Endodermal cell (in vitro differentiated cells): ENCODE measurements around the gene ATXN1. TPM values are rescaled to one million over a fixed set of nuclear protein-coding genes. Genes with fewer than 3 reads are reported as not detected.
A peak's percentile ranks its signal among the peaks of the same experiment; 100 is the strongest.

Experiments used
- DNase-seq: peaks from one replicate; pipeline ENCODE4 v3.0.0-alpha.2; 2017
- H3K27ac ChIP-seq: 2 replicates; pipeline ENCODE4 v1.5.1; 2013; ENCODE audit warnings: mild to moderate bottlenecking, low read depth, low read length, moderate library complexity
- H3K27me3 ChIP-seq: 2 replicates; pipeline ENCODE4 v1.6.1; 2013; ENCODE audit warnings: mild to moderate bottlenecking, low read length, moderate library complexity; ENCODE audit not compliant: insufficient read depth, control insufficient read depth, poor library complexity, severe bottlenecking
- H3K36me3 ChIP-seq: 2 replicates; pipeline ENCODE4 v1.7.0; 2013; ENCODE audit warnings: mild to moderate bottlenecking, low read length, moderate library complexity; ENCODE audit not compliant: control insufficient read depth, insufficient read depth
- H3K4me1 ChIP-seq: one replicate; pipeline ENCODE4 v1.7.0; 2013; ENCODE audit warnings: low read length; ENCODE audit not compliant: control insufficient read depth, insufficient read depth
- H3K4me3 ChIP-seq: 2 replicates; pipeline ENCODE4 v1.5.1; 2013; ENCODE audit warnings: mild to moderate bottlenecking, low read length, moderate library complexity
- H3K9ac ChIP-seq: 2 replicates; pipeline ENCODE4 v1.6.1; 2013; ENCODE audit warnings: mild to moderate bottlenecking, low read length, moderate library complexity; ENCODE audit not compliant: poor library complexity, severe bottlenecking; ENCODE audit errors: extremely low read depth
- H3K9me3 ChIP-seq: 2 replicates; pipeline ENCODE4 v1.6.1; 2013; ENCODE audit warnings: mild to moderate bottlenecking, low read length, moderate library complexity; ENCODE audit not compliant: control insufficient read depth
- H3K27ac Mint-ChIP-seq: 2 replicates; pipeline ENCODE4 v1.8.0; 2020; ENCODE audit warnings: mixed read lengths
- H3K27me3 Mint-ChIP-seq: 2 replicates; pipeline ENCODE4 v1.8.0; 2021; ENCODE audit warnings: mild to moderate bottlenecking, mixed read lengths; ENCODE audit not compliant: insufficient read depth
- H3K36me3 Mint-ChIP-seq: 2 replicates; pipeline ENCODE4 v1.8.0; 2020; ENCODE audit warnings: low read depth, mixed read lengths
- H3K4me1 Mint-ChIP-seq: 2 replicates; pipeline ENCODE4 v1.8.0; 2020; ENCODE audit warnings: mixed read lengths
- H3K4me3 Mint-ChIP-seq: 2 replicates; pipeline ENCODE4 v1.8.0; 2020; ENCODE audit warnings: mild to moderate bottlenecking, moderate library complexity, mixed read lengths
- H3K9me3 Mint-ChIP-seq: 2 replicates; pipeline ENCODE4 v1.8.0; 2020; ENCODE audit warnings: mild to moderate bottlenecking, mixed read lengths
- CTCF ChIP-seq: fragments of 200-600 bp; sonication (generic); conservative IDR thresholded peaks from 2 replicates; pipeline ENCODE4 v1.5.0; 2021; ENCODE audit warnings: antibody characterized with exemption, mild to moderate bottlenecking
- WGBS, 2 experiments: methylation state at CpG; one replicate each; pipeline versions ENCODE4 v1.1.5 to v1.1.7; 2013; ENCODE audit warnings: missing lambda C conversion rate in 2 of 2, mixed read lengths in 1 of 2; ENCODE audit not compliant: insufficient coverage in 1 of 2, insufficient read length in 1 of 2; 5-methylcytosine and 5-hydroxymethylcytosine counted together
- total RNA-seq, 2 donors: library from RNA; stranded (reverse); fragmentation: NEBNext Ultra II Directional in 1 of 2; extraction: Animal tissue kit (Norgen Biotek cat#: 25700) in 1 of 2; gene quantifications; 2 replicates in 1 of 2; 3 replicates in 1 of 2; pipeline ENCODE4 v1.2.1, GENCODE V29; 2021

The ATXN1 gene
- total RNA-seq, 2 donors from 2014 or later = 10.4 to 15.9 TPM

GRCh38 chr6:16420715-16421461, 340.4 kb downstream of the ATXN1 start:
- no peak overlapping the region for H3K4me3 Mint-ChIP-seq
- H3K4me1 Mint-ChIP-seq = peaks cover 14% of the 10 kb centered on the region
- H3K9ac ChIP-seq = no peak overlapping the region
- H3K36me3 ChIP-seq = no peaks in the 10 kb centered on the region
- no peak overlapping the region for H3K27ac Mint-ChIP-seq
- no peaks in the 10 kb centered on the region for H3K27me3 Mint-ChIP-seq
- H3K4me3 ChIP-seq = no peak overlapping the region
- no peaks in the 10 kb centered on the region for H3K27me3 ChIP-seq
- no peak for TF ChIP-seq CTCF
- H3K4me1 ChIP-seq = peaks cover 2% of the 10 kb centered on the region
- H3K27ac ChIP-seq = peak overlapping the region; percentile 4
- no peaks in the 10 kb centered on the region for H3K36me3 Mint-ChIP-seq
- WGBS, 2 experiments = 88 to 93% methylated on average over 3 to 7 of the region's 7 CpGs
- DNase-seq = no peak
- no peaks in the 10 kb centered on the region for H3K9me3 Mint-ChIP-seq
- no peaks in the 10 kb centered on the region for H3K9me3 ChIP-seq

GRCh38 chr6:16420337-16420714, 340.9 kb downstream of the ATXN1 start:
- Histone ChIP-seq H3K9ac (no peak overlapping the region), H3K36me3 (no peaks in the 10 kb centered on the region), H3K27ac (no peak overlapping the region), H3K4me1 (peaks cover 2% of the 10 kb centered on the region), H3K4me3 (no peak overlapping the region), H3K9me3 (no peaks in the 10 kb centered on the region), H3K27me3 (no peaks in the 10 kb centered on the region)
- DNase-seq = no peak
- Mint-ChIP-seq H3K4me1 (peaks cover 14% of the 10 kb centered on the region), H3K27ac (no peak overlapping the region), H3K27me3 (no peaks in the 10 kb centered on the region), H3K4me3 (no peak overlapping the region), H3K9me3 (no peaks in the 10 kb centered on the region), H3K36me3 (no peaks in the 10 kb centered on the region)
- TF ChIP-seq CTCF = no peak
- WGBS, 2 experiments = 100% methylated on average over 2 of the region's 2 CpGs; no CpG with 5 or more reads in 1 of the 2 experiments

GRCh38 chr6:16419636-16420336, 341.5 kb downstream of the ATXN1 start:
- no peaks in the 10 kb centered on the region for H3K36me3 Mint-ChIP-seq
- no peak for DNase-seq
- no peak overlapping the region for H3K4me3 Mint-ChIP-seq
- no peak overlapping the region for H3K27ac ChIP-seq
- H3K4me1 Mint-ChIP-seq = peaks cover 14% of the 10 kb centered on the region
- no peak for TF ChIP-seq CTCF
- H3K27me3 Mint-ChIP-seq = no peaks in the 10 kb centered on the region
- 87 to 90% methylated on average over 1 to 10 of the region's 10 CpGs for WGBS, 2 experiments
- no peaks in the 10 kb centered on the region for H3K36me3 ChIP-seq
- no peak overlapping the region for H3K27ac Mint-ChIP-seq
- no peak overlapping the region for H3K4me3 ChIP-seq
- H3K4me1 ChIP-seq = peaks cover 2% of the 10 kb centered on the region
- H3K9ac ChIP-seq = no peak overlapping the region
- H3K9me3 Mint-ChIP-seq = no peaks in the 10 kb centered on the region
- no peaks in the 10 kb centered on the region for H3K9me3 ChIP-seq
- H3K27me3 ChIP-seq = no peaks in the 10 kb centered on the region
